ENCODE results near the gene CALN1. TPM values are rescaled to one million over a fixed set of nuclear protein-coding genes. Genes with fewer than 3 reads are reported as not detected.

Gene CALN1
- total and polyA plus RNA-seq, 4 donors, result 0.02 to 0.91 (median 0.03) TPM

DNA sequence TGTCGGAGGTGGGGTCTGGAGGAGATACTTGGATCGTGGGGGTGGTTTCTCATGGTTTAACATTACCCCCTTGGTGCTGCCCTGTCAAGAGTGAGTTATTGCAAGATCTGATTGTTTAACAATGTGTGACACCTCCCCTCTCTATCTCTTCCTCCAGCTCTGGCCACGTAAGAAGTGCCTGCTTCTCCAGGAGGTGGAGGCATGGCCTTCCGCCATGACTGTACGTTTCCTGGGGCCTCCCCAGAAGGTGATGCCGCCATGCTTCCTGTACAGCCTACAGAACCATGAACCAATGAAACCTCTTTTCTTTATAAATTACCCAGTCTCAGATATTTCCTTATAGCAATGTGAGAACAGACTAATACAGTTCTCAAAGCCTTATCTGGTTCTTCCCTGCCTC, 547.0 kb downstream of the CALN1 start:
- DNase-seq (no peak), ATAC-seq (ENCODE audit: insufficient read depth, low FRiP score) (no peak)

DNA sequence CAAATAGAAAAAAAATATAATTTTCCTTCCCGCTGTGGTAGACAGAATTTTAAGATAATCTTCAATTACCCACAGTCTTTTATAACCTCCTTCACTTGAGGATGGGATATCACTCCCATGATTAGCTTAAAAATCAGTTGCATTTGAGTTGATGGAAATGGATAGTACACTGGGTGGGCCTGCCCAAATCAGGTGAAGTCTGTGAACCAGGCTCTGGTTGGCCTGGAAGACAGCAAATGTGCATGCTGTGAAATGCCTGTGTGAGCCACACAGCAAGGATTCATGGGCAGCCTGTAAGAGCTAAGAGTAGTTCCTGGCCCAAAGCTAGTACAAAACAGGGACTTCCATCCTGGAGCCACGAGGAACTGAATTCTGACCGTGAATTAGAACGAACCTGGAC, 548.0 kb downstream of the CALN1 start:
- DNase-seq (no peak), ATAC-seq (ENCODE audit: insufficient read depth, low FRiP score) (no peak)
- Histone ChIP-seq H3K27ac (ENCODE audit: low read depth in 1 of 2, low read length in 1 of 2) (no peak overlapping the region), H3K27me3 (ENCODE audit: control insufficient read depth in 3 of 3, insufficient read depth in 3 of 3, low read length in 2 of 3) (no peaks in the 10 kb centered on the region), H3K4me3 (no peak overlapping the region), H3K36me3 (ENCODE audit: control insufficient read depth in 4 of 4, insufficient read depth in 4 of 4, low read length in 4 of 4) (no peaks in the 10 kb centered on the region), H3K9me3 (ENCODE audit: control insufficient read depth in 4 of 4, insufficient read depth in 3 of 4, low read length in 3 of 4) (peaks cover 0 to 5% (median 0%) of the 10 kb centered on the region in 4 donors), H3K4me1 (ENCODE audit: control insufficient read depth in 5 of 5, insufficient read depth in 5 of 5, low read length in 5 of 5) (no peaks in the 10 kb centered on the region), H3K9ac (ENCODE audit: insufficient read depth in 1 of 2, low read length in 2 of 2) (no peak overlapping the region)
- TF ChIP-seq, protein P1, sequence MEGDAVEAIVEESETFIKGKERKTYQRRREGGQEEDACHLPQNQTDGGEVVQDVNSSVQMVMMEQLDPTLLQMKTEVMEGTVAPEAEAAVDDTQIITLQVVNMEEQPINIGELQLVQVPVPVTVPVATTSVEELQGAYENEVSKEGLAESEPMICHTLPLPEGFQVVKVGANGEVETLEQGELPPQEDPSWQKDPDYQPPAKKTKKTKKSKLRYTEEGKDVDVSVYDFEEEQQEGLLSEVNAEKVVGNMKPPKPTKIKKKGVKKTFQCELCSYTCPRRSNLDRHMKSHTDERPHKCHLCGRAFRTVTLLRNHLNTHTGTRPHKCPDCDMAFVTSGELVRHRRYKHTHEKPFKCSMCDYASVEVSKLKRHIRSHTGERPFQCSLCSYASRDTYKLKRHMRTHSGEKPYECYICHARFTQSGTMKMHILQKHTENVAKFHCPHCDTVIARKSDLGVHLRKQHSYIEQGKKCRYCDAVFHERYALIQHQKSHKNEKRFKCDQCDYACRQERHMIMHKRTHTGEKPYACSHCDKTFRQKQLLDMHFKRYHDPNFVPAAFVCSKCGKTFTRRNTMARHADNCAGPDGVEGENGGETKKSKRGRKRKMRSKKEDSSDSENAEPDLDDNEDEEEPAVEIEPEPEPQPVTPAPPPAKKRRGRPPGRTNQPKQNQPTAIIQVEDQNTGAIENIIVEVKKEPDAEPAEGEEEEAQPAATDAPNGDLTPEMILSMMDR (IDR thresholded peaks at IDR 0.05; ENCODE audit: control extremely low read depth, extremely low read depth), result no peak
- WGBS, 2 donors, result 90 to 91% methylated on average over 4 of the region's 4 CpGs

More for the DNA sequence above, 547.0 kb downstream of the CALN1 start:
- 59 to 60% methylated on average over 6 of the region's 6 CpGs for WGBS, 2 donors
- H3K36me3 ChIP-seq (ENCODE audit: control insufficient read depth in 4 of 4, insufficient read depth in 4 of 4, low read length in 4 of 4), result no peaks in the 10 kb centered on the region
- H3K27me3 ChIP-seq (ENCODE audit: control insufficient read depth in 3 of 3, insufficient read depth in 3 of 3, low read length in 2 of 3), result no peaks in the 10 kb centered on the region
- H3K9ac ChIP-seq (ENCODE audit: insufficient read depth in 1 of 2, low read length in 2 of 2), result no peak overlapping the region
- peaks cover 0 to 5% (median 0%) of the 10 kb centered on the region in 4 donors for H3K9me3 ChIP-seq (ENCODE audit: control insufficient read depth in 4 of 4, insufficient read depth in 3 of 4, low read length in 3 of 4)
- no peak overlapping the region for H3K4me3 ChIP-seq
- TF ChIP-seq, protein P1 (IDR thresholded peaks at IDR 0.05; ENCODE audit: control extremely low read depth, extremely low read depth), result no peak
- no peak overlapping the region for H3K27ac ChIP-seq (ENCODE audit: low read depth in 1 of 2, low read length in 1 of 2)
- H3K4me1 ChIP-seq (ENCODE audit: control insufficient read depth in 5 of 5, insufficient read depth in 5 of 5, low read length in 5 of 5), result no peaks in the 10 kb centered on the region

DNA sequence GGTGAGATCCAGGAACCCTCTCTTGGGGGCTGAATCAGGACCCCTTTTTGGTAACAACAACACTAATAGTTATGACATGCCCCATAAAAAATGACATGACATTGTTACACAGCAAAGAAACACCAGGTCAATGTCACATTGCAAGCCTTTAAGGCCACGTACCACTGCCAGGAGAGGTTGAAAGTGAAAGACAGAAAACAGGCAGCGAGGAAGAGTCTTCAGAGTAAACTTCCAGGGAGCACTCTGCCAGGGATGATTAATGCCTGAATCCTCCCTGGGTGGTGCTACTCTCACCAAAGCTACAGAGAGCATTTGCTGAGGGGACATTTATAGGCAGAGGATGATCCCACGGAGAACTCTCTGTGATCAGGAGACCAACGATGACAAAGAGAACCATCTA, 551.6 kb downstream of the CALN1 start:
- no peak for DNase-seq
- H3K27me3 ChIP-seq (ENCODE audit: control insufficient read depth in 3 of 3, insufficient read depth in 3 of 3, low read length in 2 of 3), result no peaks in the 10 kb centered on the region
- WGBS, 2 donors, result 74 to 83% methylated on average over 4 of the region's 4 CpGs
- H3K4me1 ChIP-seq (ENCODE audit: control insufficient read depth in 5 of 5, insufficient read depth in 5 of 5, low read length in 5 of 5), result no peaks in the 10 kb centered on the region
- no peak overlapping the region for H3K27ac ChIP-seq (ENCODE audit: low read depth in 1 of 2, low read length in 1 of 2)
- no peak for ATAC-seq (ENCODE audit: insufficient read depth, low FRiP score)
- H3K36me3 ChIP-seq (ENCODE audit: control insufficient read depth in 4 of 4, insufficient read depth in 4 of 4, low read length in 4 of 4), result no peaks in the 10 kb centered on the region
- peaks cover 0 to 2% (median 0%) of the 10 kb centered on the region in 4 donors for H3K9me3 ChIP-seq (ENCODE audit: control insufficient read depth in 4 of 4, insufficient read depth in 3 of 4, low read length in 3 of 4)
- TF ChIP-seq, protein P1 (IDR thresholded peaks at IDR 0.05; ENCODE audit: control extremely low read depth, extremely low read depth), result no peak
- no peak overlapping the region for H3K9ac ChIP-seq (ENCODE audit: insufficient read depth in 1 of 2, low read length in 2 of 2)
- no peak overlapping the region for H3K4me3 ChIP-seq

DNA sequence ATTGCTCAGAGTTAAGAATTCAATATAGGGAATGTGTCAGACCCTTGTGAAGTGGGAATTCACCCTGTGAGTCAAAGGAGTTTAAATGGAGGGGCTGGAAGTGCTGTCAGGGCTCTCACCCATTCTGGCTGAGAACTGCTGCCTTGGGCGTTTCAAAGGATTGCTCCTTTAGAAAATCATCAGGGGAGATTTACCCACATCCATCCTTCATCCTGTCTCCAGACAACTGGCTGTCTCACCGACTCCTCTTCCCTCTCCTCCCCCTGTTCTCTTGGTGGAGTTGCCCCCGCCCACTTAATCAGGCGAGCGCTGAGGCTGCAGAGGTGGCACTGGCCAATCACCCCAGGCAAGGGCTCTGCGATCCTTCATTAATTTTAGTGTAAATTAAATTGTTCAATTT, 554.8 kb downstream of the CALN1 start:
- ATAC-seq (ENCODE audit: insufficient read depth, low FRiP score), result no peak
- no peak for DNase-seq
- H3K4me1 ChIP-seq (ENCODE audit: control insufficient read depth in 5 of 5, insufficient read depth in 5 of 5, low read length in 5 of 5), result no peaks in the 10 kb centered on the region
- H3K27me3 ChIP-seq (ENCODE audit: control insufficient read depth in 3 of 3, insufficient read depth in 3 of 3, low read length in 2 of 3), result no peaks in the 10 kb centered on the region
- H3K27ac ChIP-seq (ENCODE audit: low read depth in 1 of 2, low read length in 1 of 2), result no peak overlapping the region
- 80 to 87% methylated on average over 6 of the region's 6 CpGs for WGBS, 2 donors
- H3K9ac ChIP-seq (ENCODE audit: insufficient read depth in 1 of 2, low read length in 2 of 2), result no peak overlapping the region
- TF ChIP-seq, protein P1 (IDR thresholded peaks at IDR 0.05; ENCODE audit: control extremely low read depth, extremely low read depth), result no peak
- no peaks in the 10 kb centered on the region for H3K36me3 ChIP-seq (ENCODE audit: control insufficient read depth in 4 of 4, insufficient read depth in 4 of 4, low read length in 4 of 4)
- no peak overlapping the region for H3K4me3 ChIP-seq
- H3K9me3 ChIP-seq (ENCODE audit: control insufficient read depth in 4 of 4, insufficient read depth in 3 of 4, low read length in 3 of 4), result no peaks in the 10 kb centered on the region
